PC-3 (cell line): ENCODE results near the gene BSDC1. TPM values are rescaled to one million over a fixed set of nuclear protein-coding genes. Genes with fewer than 3 reads are reported as not detected.

Experiments
- ATAC-seq: fragments of 200-7000 bp; cut with Tn5 transposase; 2 replicates; pipeline ENCODE4 v1.9.1; 2020; ENCODE audit warnings: mild to moderate bottlenecking, moderate library complexity
- BruUV-seq: library from RNA; stranded (reverse); fragments of 400-500 nt; replicated peaks from 2 replicates; lab custom pipeline; 2021; lab: Mats Ljungman, UMichigan
- CTCF ChIA-PET: fragments of 300-600 bp; sonication (Branson Sonifier 250); formaldehyde crosslinking; loops from one replicate; lab custom pipeline; 2022; ENCODE audit warnings: antibody characterized with exemption; lab: Charles Lee
- POLR2A ChIA-PET: fragments of 300-600 bp; sonication (Branson Sonifier 250); formaldehyde crosslinking; loops from one replicate; lab custom pipeline; 2022; ENCODE audit warnings: antibody characterized with exemption; ENCODE audit not compliant: unreplicated experiment; lab: Charles Lee
- DNase-seq: peaks from one replicate; pipeline ENCODE4 v3.0.0-alpha.2; 2015
- H2AFZ ChIP-seq: fragments of 300-600 bp; sonication (generic); 2 replicates; pipeline ENCODE4 v1.6.0; 2016; ENCODE audit warnings: antibody characterized with exemption, low read length
- H3F3A ChIP-seq: fragments of 300-600 bp; sonication (generic); one replicate; pipeline ENCODE4 v1.6.0; 2017; ENCODE audit warnings: antibody characterized with exemption, low read length, control low read depth, mild to moderate bottlenecking; ENCODE audit not compliant: unreplicated experiment
- H3K27ac ChIP-seq: fragments of 300-600 bp; sonication (generic); 2 replicates; pipeline ENCODE4 v1.5.1; 2016; ENCODE audit warnings: mild to moderate bottlenecking, low read length
- H3K27me3 ChIP-seq: fragments of 300-600 bp; sonication (generic); 2 replicates; pipeline ENCODE4 v1.6.1; 2016; ENCODE audit warnings: low read length, mixed read lengths
- H3K36me3 ChIP-seq: fragments of 300-600 bp; sonication (generic); 2 replicates; pipeline ENCODE4 v1.6.1; 2016; ENCODE audit warnings: low read depth, mixed run types, low read length, mixed read lengths
- H3K4me1 ChIP-seq: fragments of 300-600 bp; sonication (generic); 2 replicates; pipeline ENCODE4 v1.5.1; 2016; ENCODE audit warnings: low read length; ENCODE audit not compliant: insufficient read depth
- H3K4me2 ChIP-seq: fragments of 300-600 bp; sonication (generic); 2 replicates; pipeline ENCODE4 v1.6.0; 2016; ENCODE audit warnings: low read length
- H3K4me3 ChIP-seq: fragments of 300-600 bp; sonication (generic); 2 replicates; pipeline ENCODE4 v1.5.1; 2016; ENCODE audit warnings: mild to moderate bottlenecking, low read length, mixed read lengths
- H3K79me2 ChIP-seq: fragments of 300-600 bp; sonication (generic); 2 replicates; pipeline ENCODE4 v1.6.1; 2017; ENCODE audit warnings: low read length, mixed read lengths
- H3K9ac ChIP-seq: fragments of 300-600 bp; sonication (generic); 2 replicates; pipeline ENCODE4 v1.6.0; 2016; ENCODE audit warnings: mild to moderate bottlenecking, low read length
- H3K9me2 ChIP-seq: fragments of 300-600 bp; sonication (generic); replicated peaks from 2 replicates; pipeline ENCODE4 v1.6.1; 2016; ENCODE audit warnings: mixed run types, low read length, mixed read lengths
- H3K9me3 ChIP-seq: fragments of 300-600 bp; sonication (generic); 2 replicates; pipeline ENCODE4 v1.6.1; 2016; ENCODE audit warnings: low read length, mixed read lengths
- H4K20me1 ChIP-seq: fragments of 300-600 bp; sonication (generic); 2 replicates; pipeline ENCODE4 v1.6.1; 2016; ENCODE audit warnings: low read length, mixed read lengths
- EZH2 ChIP-seq: fragments of 300-600 bp; sonication (generic); IDR thresholded peaks from one replicate; pipeline ENCODE4 v1.6.1; 2017; ENCODE audit warnings: antibody characterized with exemption, mild to moderate bottlenecking, low read length; ENCODE audit not compliant: unreplicated experiment
- EZH2phosphoT487 ChIP-seq: fragments of 300-600 bp; sonication (generic); IDR thresholded peaks from 2 replicates; pipeline ENCODE4 v1.6.1; 2018; ENCODE audit warnings: mild to moderate bottlenecking, antibody characterized with exemption, low read length, borderline replicate concordance
- intact Hi-C: fragments of 100-400 bp; cut with micrococcal nuclease; formaldehyde crosslinking; loops from 2 replicates; pipeline ENCODE4 v1.9.0; 2023
- total RNA-seq: library from RNA; depleted of rRNA; stranded (reverse); fragments of >200 nt; gene quantifications from 2 replicates; pipeline ENCODE4 v1.2.3, GENCODE V29; 2014
- TF ChIP-seq, protein P1 (sequence below): fragments of 300-600 bp; sonication (generic); conservative IDR thresholded peaks from 2 replicates; pipeline ENCODE4 v1.5.1; 2017; ENCODE audit warnings: antibody characterized with exemption, low read depth, mild to moderate bottlenecking, low read length

BSDC1 gene
- total RNA-seq, 1 experiment from 2014 or later, result 59.8 TPM

DNA sequence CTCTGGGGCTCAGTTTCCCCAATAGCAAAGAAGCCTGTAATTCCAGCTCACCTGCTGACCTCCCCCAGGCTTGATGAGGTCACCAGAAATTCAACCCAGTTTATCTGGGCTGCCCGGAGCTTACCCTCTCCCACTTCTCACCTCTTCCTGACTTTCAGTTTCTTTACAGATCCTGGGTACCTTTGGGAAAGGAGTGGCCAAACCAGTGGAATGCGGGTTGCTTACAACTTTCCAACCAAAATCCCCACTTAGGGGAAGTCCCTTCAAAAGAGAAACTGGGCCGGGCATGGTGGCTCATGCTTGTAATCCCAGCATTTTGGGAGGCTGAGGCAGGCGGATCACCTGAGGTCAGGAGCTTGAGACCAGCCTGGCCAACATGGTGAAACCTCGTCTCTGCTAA is 52.3 kb downstream of the BSDC1 start:
- DNase-seq (peak; percentile 16), ATAC-seq (no peak)
- Histone ChIP-seq H4K20me1 (no peaks in the 10 kb centered on the region), H2AFZ (no peak overlapping the region), H3K4me3 (no peak overlapping the region), H3K4me1 (peaks cover 29% of the 10 kb centered on the region), H3K9ac (no peak overlapping the region), H3K4me2 (no peak overlapping the region), H3K9me2 (no peaks in the 10 kb centered on the region), H3K79me2 (no peaks in the 10 kb centered on the region), H3F3A (no peaks in the 10 kb centered on the region), H3K27ac (no peak overlapping the region), H3K9me3 (no peaks in the 10 kb centered on the region), H3K36me3 (no peaks in the 10 kb centered on the region), H3K27me3 (no peaks in the 10 kb centered on the region)
- CTCF ChIA-PET, result no interaction called here
- intact Hi-C loops, result no loop called here
- TF ChIP-seq EZH2phosphoT487 (no peak), EZH2 (no peak)
- TF ChIP-seq, protein P1, sequence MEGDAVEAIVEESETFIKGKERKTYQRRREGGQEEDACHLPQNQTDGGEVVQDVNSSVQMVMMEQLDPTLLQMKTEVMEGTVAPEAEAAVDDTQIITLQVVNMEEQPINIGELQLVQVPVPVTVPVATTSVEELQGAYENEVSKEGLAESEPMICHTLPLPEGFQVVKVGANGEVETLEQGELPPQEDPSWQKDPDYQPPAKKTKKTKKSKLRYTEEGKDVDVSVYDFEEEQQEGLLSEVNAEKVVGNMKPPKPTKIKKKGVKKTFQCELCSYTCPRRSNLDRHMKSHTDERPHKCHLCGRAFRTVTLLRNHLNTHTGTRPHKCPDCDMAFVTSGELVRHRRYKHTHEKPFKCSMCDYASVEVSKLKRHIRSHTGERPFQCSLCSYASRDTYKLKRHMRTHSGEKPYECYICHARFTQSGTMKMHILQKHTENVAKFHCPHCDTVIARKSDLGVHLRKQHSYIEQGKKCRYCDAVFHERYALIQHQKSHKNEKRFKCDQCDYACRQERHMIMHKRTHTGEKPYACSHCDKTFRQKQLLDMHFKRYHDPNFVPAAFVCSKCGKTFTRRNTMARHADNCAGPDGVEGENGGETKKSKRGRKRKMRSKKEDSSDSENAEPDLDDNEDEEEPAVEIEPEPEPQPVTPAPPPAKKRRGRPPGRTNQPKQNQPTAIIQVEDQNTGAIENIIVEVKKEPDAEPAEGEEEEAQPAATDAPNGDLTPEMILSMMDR, result no peak
- POLR2A ChIA-PET, result no interaction called here
- no TSS peak for BruUV-seq

DNA sequence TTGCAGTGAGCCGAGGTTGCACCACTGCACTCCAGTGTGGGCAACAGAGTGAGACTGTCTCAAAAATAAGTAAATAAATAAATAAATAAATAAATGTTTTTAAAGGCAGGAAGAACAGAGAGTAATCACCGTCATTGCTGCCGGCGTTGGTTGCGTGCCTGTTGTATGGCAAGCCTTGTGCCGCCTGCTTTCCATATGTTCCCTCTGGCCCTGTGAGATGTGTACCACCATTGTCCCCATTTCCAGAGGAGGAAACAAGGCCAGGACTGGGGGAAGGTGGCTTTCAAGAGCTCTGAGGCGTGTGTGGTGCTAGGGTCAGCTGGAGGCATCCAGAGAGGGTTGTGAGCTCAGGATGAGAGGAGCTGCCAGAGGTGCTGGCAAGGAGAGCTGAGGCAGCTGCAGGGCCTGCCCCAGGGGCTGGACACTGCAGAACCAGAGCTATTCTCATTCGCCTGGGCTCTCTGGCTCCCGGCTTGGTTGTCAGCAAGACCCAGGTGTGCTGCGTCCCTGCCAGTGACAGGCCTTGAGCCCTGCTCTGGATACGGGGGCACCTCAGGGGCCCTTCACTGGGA is 53.0 kb downstream of the BSDC1 start:
- Histone ChIP-seq H3K27ac (no peak overlapping the region), H2AFZ (no peak overlapping the region), H3K4me2 (no peak overlapping the region), H3F3A (no peaks in the 10 kb centered on the region), H3K9me2 (no peaks in the 10 kb centered on the region), H3K9me3 (no peaks in the 10 kb centered on the region), H3K9ac (no peak overlapping the region), H4K20me1 (no peaks in the 10 kb centered on the region), H3K36me3 (no peaks in the 10 kb centered on the region), H3K4me3 (no peak overlapping the region), H3K27me3 (no peaks in the 10 kb centered on the region), H3K79me2 (no peaks in the 10 kb centered on the region), H3K4me1 (peaks cover 36% of the 10 kb centered on the region)
- BruUV-seq, result no TSS peak
- ATAC-seq (no peak), DNase-seq (no peak)
- TF ChIP-seq EZH2, result no peak
- TF ChIP-seq, protein P1, result no peak
- no peak for TF ChIP-seq EZH2phosphoT487
- intact Hi-C loops, result no loop called here
- ChIA-PET CTCF (no interaction called here), POLR2A (no interaction called here)

DNA sequence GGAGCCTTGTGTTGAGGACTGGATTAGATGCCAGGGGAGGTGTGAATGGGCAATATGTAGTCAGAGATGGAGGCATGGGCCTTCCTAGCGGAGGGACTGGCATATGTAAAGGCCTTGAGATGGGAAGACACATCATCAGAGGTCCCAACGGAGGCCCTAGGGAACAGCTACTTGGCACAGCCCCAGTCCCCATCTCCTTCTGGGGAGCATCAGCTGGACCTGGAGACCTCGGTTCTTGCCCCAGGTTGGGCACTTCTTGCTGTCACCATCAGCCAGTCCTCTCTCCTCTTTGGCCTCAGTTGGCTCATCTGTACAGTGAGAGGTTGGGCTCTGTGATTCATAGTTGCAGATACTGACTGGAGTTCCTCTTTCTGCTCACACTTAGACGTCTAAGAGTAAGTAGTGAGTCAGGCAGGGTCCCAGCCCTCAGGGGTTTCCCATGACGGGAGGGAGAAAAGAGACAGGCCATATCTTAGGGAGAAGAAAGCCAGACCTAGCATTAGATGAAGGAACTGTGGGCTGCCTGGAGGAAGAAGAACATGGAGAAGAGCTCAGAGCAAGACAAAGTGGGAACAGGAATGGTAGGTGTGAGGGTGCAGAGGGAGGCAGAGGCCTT is 54.8 kb downstream of the BSDC1 start:
- DNase-seq (peak; percentile 65), ATAC-seq (no peak)
- Histone ChIP-seq H3K9ac (no peak overlapping the region), H3K4me1 (peaks cover 40% of the 10 kb centered on the region), H3K27me3 (no peaks in the 10 kb centered on the region), H3K4me3 (no peak overlapping the region), H3K36me3 (no peaks in the 10 kb centered on the region; the same call in 1 of the 2 replicates), H2AFZ (no peak overlapping the region), H3K4me2 (no peak overlapping the region), H4K20me1 (peaks cover 7% of the 10 kb centered on the region), H3K79me2 (peaks cover 10% of the 10 kb centered on the region), H3K9me2 (no peaks in the 10 kb centered on the region), H3F3A (no peaks in the 10 kb centered on the region), H3K27ac (no peak overlapping the region), H3K9me3 (no peaks in the 10 kb centered on the region)
- TF ChIP-seq EZH2phosphoT487 (no peak), EZH2 (no peak)
- no TSS peak for BruUV-seq
- CTCF ChIA-PET, result no interaction called here
- POLR2A ChIA-PET, result no interaction called here
- intact Hi-C loops, result no loop called here
